ENCODE results near the gene C1orf116.

Gene C1orf116

GRCh38 chr1:207049054-207049453, 16.5 kb upstream of the C1orf116 start:
- Histone ChIP-seq H3K9me3 (ENCODE audit: insufficient read depth, low read depth, low read length) (no peaks in the 10 kb centered on the region), H3K4me2 (ENCODE audit: low read depth, low read length, poor library complexity, severe bottlenecking) (peak overlapping the region; percentile 68), H4K20me1 (ENCODE audit: insufficient read depth, low read length, poor library complexity, severe bottlenecking) (peaks cover 10% of the 10 kb centered on the region), H3K9ac (ENCODE audit: low read depth, low read length, poor library complexity, severe bottlenecking) (peak overlapping the region; percentile 77), H3K4me1 (ENCODE audit: insufficient read depth, low read length, poor library complexity, severe bottlenecking) (peaks cover 4% of the 10 kb centered on the region), H3K4me3 (ENCODE audit: low read length, poor library complexity, severe bottlenecking) (peak overlapping the region; percentile 79), H3K9me2 (replicated peaks; ENCODE audit: low read depth, low read length) (no peaks in the 10 kb centered on the region), H2AFZ (ENCODE audit: low read length) (no peak overlapping the region), H3K79me2 (ENCODE audit: insufficient read depth, low read length) (peaks cover 37% of the 10 kb centered on the region), H3K27me3 (ENCODE audit: insufficient read depth, low read length, poor library complexity, severe bottlenecking) (no peaks in the 10 kb centered on the region), H3K36me3 (ENCODE audit: insufficient read depth, low read length) (no peaks in the 10 kb centered on the region), H3F3A (ENCODE audit: low read depth) (no peaks in the 10 kb centered on the region)
- TF ChIP-seq CTCF (conservative IDR thresholded peaks at IDR 0.05; ENCODE audit: low read length) = no peak
- no peak for TF ChIP-seq EZH2phosphoT487 (IDR thresholded peaks at IDR 0.05; ENCODE audit: borderline replicate concordance)

GRCh38 chr1:207048041-207048440, 15.5 kb upstream of the C1orf116 start:
- TF ChIP-seq EZH2phosphoT487 (IDR thresholded peaks at IDR 0.05; ENCODE audit: borderline replicate concordance) = no peak
- TF ChIP-seq CTCF (conservative IDR thresholded peaks at IDR 0.05; ENCODE audit: low read length) = no peak
- H3K9me2 ChIP-seq (replicated peaks; ENCODE audit: low read depth, low read length) = no peaks in the 10 kb centered on the region
- H3K9ac ChIP-seq (ENCODE audit: low read depth, low read length, poor library complexity, severe bottlenecking) = no peak overlapping the region
- H3K27me3 ChIP-seq (ENCODE audit: insufficient read depth, low read length, poor library complexity, severe bottlenecking) = no peaks in the 10 kb centered on the region
- H3K4me2 ChIP-seq (ENCODE audit: low read depth, low read length, poor library complexity, severe bottlenecking) = peak overlapping the region; percentile 68
- no peaks in the 10 kb centered on the region for H3K36me3 ChIP-seq (ENCODE audit: insufficient read depth, low read length)
- H3K4me3 ChIP-seq (ENCODE audit: low read length, poor library complexity, severe bottlenecking) = peak overlapping the region; percentile 23
- H3F3A ChIP-seq (ENCODE audit: low read depth) = no peaks in the 10 kb centered on the region
- H4K20me1 ChIP-seq (ENCODE audit: insufficient read depth, low read length, poor library complexity, severe bottlenecking) = peaks cover 10% of the 10 kb centered on the region
- peaks cover 37% of the 10 kb centered on the region for H3K79me2 ChIP-seq (ENCODE audit: insufficient read depth, low read length)
- H3K9me3 ChIP-seq (ENCODE audit: insufficient read depth, low read depth, low read length) = no peaks in the 10 kb centered on the region
- peaks cover 4% of the 10 kb centered on the region for H3K4me1 ChIP-seq (ENCODE audit: insufficient read depth, low read length, poor library complexity, severe bottlenecking)
- no peak overlapping the region for H2AFZ ChIP-seq (ENCODE audit: low read length)

GRCh38 chr1:207047505-207047904, 14.9 kb upstream of the C1orf116 start:
- Histone ChIP-seq H3F3A (ENCODE audit: low read depth) (no peaks in the 10 kb centered on the region), H3K4me1 (ENCODE audit: insufficient read depth, low read length, poor library complexity, severe bottlenecking) (peaks cover 4% of the 10 kb centered on the region), H3K9me3 (ENCODE audit: insufficient read depth, low read depth, low read length) (no peaks in the 10 kb centered on the region), H4K20me1 (ENCODE audit: insufficient read depth, low read length, poor library complexity, severe bottlenecking) (peaks cover 10% of the 10 kb centered on the region), H3K9me2 (replicated peaks; ENCODE audit: low read depth, low read length) (no peaks in the 10 kb centered on the region), H2AFZ (ENCODE audit: low read length) (no peak overlapping the region), H3K4me3 (ENCODE audit: low read length, poor library complexity, severe bottlenecking) (peak overlapping the region; percentile 23), H3K36me3 (ENCODE audit: insufficient read depth, low read length) (no peaks in the 10 kb centered on the region), H3K4me2 (ENCODE audit: low read depth, low read length, poor library complexity, severe bottlenecking) (peak overlapping the region; percentile 68), H3K9ac (ENCODE audit: low read depth, low read length, poor library complexity, severe bottlenecking) (no peak overlapping the region), H3K27me3 (ENCODE audit: insufficient read depth, low read length, poor library complexity, severe bottlenecking) (no peaks in the 10 kb centered on the region), H3K79me2 (ENCODE audit: insufficient read depth, low read length) (peaks cover 37% of the 10 kb centered on the region)
- no peak for TF ChIP-seq EZH2phosphoT487 (IDR thresholded peaks at IDR 0.05; ENCODE audit: borderline replicate concordance)
- TF ChIP-seq CTCF (conservative IDR thresholded peaks at IDR 0.05; ENCODE audit: low read length) = no peak
